HepG2 (cell line): Measurements from ENCODE around the gene ECHDC1. TPM values are rescaled to one million over a fixed set of nuclear protein-coding genes. Genes with fewer than 3 reads are reported as not detected.

Experiments
- ARNT ChIP-seq: fragments of 450-650 bp; IDR thresholded peaks from 2 replicates; pipeline ENCODE4 v1.6.1; 2017
- CENPT ChIP-seq: sonication (generic); formaldehyde crosslinking; IDR thresholded peaks from 2 replicates; pipeline ENCODE4 v1.8.0; 2022; ENCODE audit warnings: low read depth, mild to moderate bottlenecking, moderate library complexity, missing genetic modification reagents
- FOXA3 ChIP-seq: IDR thresholded peaks from 2 replicates; pipeline ENCODE4 v1.6.1; 2016; ENCODE audit warnings: missing genetic modification reagents, missing compliant biosample characterization
- FOXP1 ChIP-seq, 2 experiments: fragments of 450-650 bp in 1 of 2; IDR thresholded peaks; 2 replicates each; pipeline ENCODE4 v1.6.1; 2017 to 2018; ENCODE audit warnings: antibody characterized with exemption in 1 of 2
- IRX3 ChIP-seq: sonication (generic); formaldehyde crosslinking; IDR thresholded peaks from 2 replicates; pipeline ENCODE4 v1.8.1; 2023; ENCODE audit warnings: mild to moderate bottlenecking, low read depth, missing genetic modification reagents, borderline replicate concordance
- NBN ChIP-seq: fragments of 450-650 bp; conservative IDR thresholded peaks from 2 replicates; pipeline ENCODE4 v1.6.1; 2017
- SP2 ChIP-seq: sonication (generic); formaldehyde crosslinking; IDR thresholded peaks from 2 replicates; pipeline ENCODE4 v1.5.1; 2020; ENCODE audit warnings: mild to moderate bottlenecking, missing genetic modification reagents
- ZFYVE20 ChIP-seq: sonication (generic); formaldehyde crosslinking; IDR thresholded peaks from 2 replicates; pipeline ENCODE4 v1.8.0; 2023; ENCODE audit warnings: low read depth, mild to moderate bottlenecking, moderate library complexity, missing genetic modification reagents, borderline replicate concordance
- ZNF225 ChIP-seq: sonication (generic); formaldehyde crosslinking; IDR thresholded peaks from 2 replicates; pipeline ENCODE4 v1.4.0; 2020; ENCODE audit warnings: mild to moderate bottlenecking, missing genetic modification reagents
- ZNF432 ChIP-seq: sonication (generic); formaldehyde crosslinking; IDR thresholded peaks from 2 replicates; pipeline ENCODE4 v1.5.0; 2020; ENCODE audit warnings: missing genetic modification reagents, mild to moderate bottlenecking, borderline replicate concordance
- ZNF652 ChIP-seq: IDR thresholded peaks from 2 replicates; pipeline ENCODE4 v1.6.1; 2016; ENCODE audit warnings: low read depth, borderline replicate concordance
- ZNF83 ChIP-seq: sonication (generic); formaldehyde crosslinking; IDR thresholded peaks from 2 replicates; pipeline ENCODE4 v1.4.0; 2020; ENCODE audit warnings: missing genetic modification reagents, mild to moderate bottlenecking, borderline replicate concordance
- polyA plus RNA-seq, 8 experiments: library from polyadenylated mRNA; depleted of rRNA in 3 of 8; stranded (reverse) in 7 of 8; unstranded in 1 of 8; fragments of >200 nt; fragmentation: Illumina TruSeq in 4 of 8; extraction: Trizol in 4 of 8; gene quantifications; 2 replicates each; pipeline versions ENCODE4 v1.2.1 to v1.2.3, GENCODE V29; 2011 to 2016; ENCODE audit warnings: low read depth in 4 of 8, missing spikeins in 1 of 8, mixed read lengths in 1 of 8; ENCODE audit not compliant: insufficient read depth in 1 of 8
- total RNA-seq, 5 experiments: library from RNA; depleted of rRNA; stranded (reverse); fragments of >200 nt; fragmentation: Illumina TruSeq; extraction: Trizol; gene quantifications; 2 replicates each; pipeline ENCODE4 v1.2.3, GENCODE V29; 2016; ENCODE audit warnings: low read depth in 1 of 5
- TF ChIP-seq, protein P1 (sequence below): sonication (generic); formaldehyde crosslinking; IDR thresholded peaks from 2 replicates; pipeline ENCODE4 v1.5.1; 2020; ENCODE audit warnings: mild to moderate bottlenecking, missing genetic modification reagents, moderate library complexity
- TF ChIP-seq, protein P2 (sequence below): sonication (generic); formaldehyde crosslinking; IDR thresholded peaks from 2 replicates; pipeline ENCODE4 v1.4.0; 2020; ENCODE audit warnings: missing genetic modification reagents, borderline replicate concordance
- TF ChIP-seq, protein P3 (sequence below): sonication (generic); formaldehyde crosslinking; conservative IDR thresholded peaks from 2 replicates; pipeline ENCODE4 v1.4.0; 2020; ENCODE audit warnings: missing genetic modification reagents

ECHDC1 gene
- total and polyA plus RNA-seq, 2 of the 13 experiments (the other 11 are each of a cell fraction or from before 2014, with no cell fraction given): 32.8 to 98.1 TPM

DNA sequence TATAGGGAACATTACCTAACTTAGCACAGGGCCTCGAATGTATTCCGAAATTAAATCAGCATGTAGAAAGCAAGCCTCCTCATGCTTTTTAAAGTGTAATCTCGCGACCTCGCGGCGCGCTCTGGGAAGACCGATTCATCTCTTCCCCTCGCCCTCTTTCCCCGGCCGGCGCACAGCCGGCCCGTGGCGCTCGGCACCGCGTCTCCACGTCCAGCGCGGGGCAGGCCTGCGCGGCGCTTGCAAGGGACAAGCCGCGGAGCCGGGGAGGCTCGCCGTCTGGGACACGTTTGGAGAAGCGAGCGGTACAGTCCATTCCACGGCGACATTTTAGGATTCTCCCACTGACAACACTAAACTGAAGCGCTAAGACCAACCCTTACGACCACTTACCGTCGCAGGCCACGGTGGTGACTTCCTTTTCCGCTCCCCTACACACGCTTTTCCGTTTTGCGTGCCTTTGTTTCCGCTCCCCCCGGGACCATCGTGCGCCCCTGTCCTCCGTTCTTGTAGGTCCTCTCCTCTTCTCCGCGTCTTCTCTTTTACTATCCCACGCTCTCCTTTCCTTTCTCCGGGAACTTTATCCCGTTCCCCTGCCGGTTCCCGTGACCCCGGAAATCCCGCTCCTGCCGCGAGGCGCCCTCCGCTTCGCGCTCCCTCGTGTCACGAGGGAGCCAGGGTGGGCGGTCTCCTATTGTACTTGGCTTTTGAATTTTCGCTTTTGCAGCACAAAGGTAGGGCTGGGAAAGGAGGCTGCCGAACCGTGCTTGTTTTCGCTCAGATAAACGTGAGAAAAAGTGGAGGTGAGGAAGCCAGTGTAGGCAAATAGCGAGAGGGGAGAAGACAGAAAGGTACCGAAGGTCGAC, at the start of gene ECHDC1 (continued):
- TF ChIP-seq, protein P1, sequence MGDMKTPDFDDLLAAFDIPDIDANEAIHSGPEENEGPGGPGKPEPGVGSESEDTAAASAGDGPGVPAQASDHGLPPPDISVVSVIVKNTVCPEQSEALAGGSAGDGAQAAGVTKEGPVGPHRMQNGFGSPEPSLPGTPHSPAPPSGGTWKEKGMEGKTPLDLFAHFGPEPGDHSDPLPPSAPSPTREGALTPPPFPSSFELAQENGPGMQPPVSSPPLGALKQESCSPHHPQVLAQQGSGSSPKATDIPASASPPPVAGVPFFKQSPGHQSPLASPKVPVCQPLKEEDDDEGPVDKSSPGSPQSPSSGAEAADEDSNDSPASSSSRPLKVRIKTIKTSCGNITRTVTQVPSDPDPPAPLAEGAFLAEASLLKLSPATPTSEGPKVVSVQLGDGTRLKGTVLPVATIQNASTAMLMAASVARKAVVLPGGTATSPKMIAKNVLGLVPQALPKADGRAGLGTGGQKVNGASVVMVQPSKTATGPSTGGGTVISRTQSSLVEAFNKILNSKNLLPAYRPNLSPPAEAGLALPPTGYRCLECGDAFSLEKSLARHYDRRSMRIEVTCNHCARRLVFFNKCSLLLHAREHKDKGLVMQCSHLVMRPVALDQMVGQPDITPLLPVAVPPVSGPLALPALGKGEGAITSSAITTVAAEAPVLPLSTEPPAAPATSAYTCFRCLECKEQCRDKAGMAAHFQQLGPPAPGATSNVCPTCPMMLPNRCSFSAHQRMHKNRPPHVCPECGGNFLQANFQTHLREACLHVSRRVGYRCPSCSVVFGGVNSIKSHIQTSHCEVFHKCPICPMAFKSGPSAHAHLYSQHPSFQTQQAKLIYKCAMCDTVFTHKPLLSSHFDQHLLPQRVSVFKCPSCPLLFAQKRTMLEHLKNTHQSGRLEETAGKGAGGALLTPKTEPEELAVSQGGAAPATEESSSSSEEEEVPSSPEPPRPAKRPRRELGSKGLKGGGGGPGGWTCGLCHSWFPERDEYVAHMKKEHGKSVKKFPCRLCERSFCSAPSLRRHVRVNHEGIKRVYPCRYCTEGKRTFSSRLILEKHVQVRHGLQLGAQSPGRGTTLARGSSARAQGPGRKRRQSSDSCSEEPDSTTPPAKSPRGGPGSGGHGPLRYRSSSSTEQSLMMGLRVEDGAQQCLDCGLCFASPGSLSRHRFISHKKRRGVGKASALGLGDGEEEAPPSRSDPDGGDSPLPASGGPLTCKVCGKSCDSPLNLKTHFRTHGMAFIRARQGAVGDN: peak; percentile 98
- TF ChIP-seq SP2 (CRISPR knock-in tag) (peak; percentile 60), ARNT (no peak), CENPT (peak; percentile 44; the same call in 1 of the 2 replicates), NBN (no peak), ZNF225 (CRISPR knock-in tag) (0 out of 2 replicates have a peak, but pooled peaks have one; percentile 78), ZNF652 (peak; percentile 47; the same call in 1 of the 2 replicates), IRX3 (CRISPR knock-in tag) (no peak; the same call in 1 of the 2 replicates), ZNF83 (no peak), ZFYVE20 (no peak), FOXA3 (CRISPR knock-in tag) (peak; percentile 34; the same call in 1 of the 2 replicates), ZNF432 (CRISPR knock-in tag) (no peak), FOXP1 (IDR thresholded peaks at IDR 0.05) (no peak), FOXP1 (CRISPR knock-in tag; IDR thresholded peaks at IDR 0.05) (peak; percentile 24; the same call in 1 of the 2 replicates)
- TF ChIP-seq, protein P2, sequence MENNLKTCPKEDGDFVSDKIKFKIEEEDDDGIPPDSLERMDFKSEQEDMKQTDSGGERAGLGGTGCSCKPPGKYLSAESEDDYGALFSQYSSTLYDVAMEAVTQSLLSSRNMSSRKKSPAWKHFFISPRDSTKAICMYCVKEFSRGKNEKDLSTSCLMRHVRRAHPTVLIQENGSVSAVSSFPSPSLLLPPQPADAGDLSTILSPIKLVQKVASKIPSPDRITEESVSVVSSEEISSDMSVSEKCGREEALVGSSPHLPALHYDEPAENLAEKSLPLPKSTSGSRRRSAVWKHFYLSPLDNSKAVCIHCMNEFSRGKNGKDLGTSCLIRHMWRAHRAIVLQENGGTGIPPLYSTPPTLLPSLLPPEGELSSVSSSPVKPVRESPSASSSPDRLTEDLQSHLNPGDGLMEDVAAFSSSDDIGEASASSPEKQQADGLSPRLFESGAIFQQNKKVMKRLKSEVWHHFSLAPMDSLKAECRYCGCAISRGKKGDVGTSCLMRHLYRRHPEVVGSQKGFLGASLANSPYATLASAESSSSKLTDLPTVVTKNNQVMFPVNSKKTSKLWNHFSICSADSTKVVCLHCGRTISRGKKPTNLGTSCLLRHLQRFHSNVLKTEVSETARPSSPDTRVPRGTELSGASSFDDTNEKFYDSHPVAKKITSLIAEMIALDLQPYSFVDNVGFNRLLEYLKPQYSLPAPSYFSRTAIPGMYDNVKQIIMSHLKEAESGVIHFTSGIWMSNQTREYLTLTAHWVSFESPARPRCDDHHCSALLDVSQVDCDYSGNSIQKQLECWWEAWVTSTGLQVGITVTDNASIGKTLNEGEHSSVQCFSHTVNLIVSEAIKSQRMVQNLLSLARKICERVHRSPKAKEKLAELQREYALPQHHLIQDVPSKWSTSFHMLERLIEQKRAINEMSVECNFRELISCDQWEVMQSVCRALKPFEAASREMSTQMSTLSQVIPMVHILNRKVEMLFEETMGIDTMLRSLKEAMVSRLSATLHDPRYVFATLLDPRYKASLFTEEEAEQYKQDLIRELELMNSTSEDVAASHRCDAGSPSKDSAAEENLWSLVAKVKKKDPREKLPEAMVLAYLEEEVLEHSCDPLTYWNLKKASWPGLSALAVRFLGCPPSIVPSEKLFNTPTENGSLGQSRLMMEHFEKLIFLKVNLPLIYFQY (CRISPR knock-in tag): peak; percentile 86
- TF ChIP-seq, protein P3, sequence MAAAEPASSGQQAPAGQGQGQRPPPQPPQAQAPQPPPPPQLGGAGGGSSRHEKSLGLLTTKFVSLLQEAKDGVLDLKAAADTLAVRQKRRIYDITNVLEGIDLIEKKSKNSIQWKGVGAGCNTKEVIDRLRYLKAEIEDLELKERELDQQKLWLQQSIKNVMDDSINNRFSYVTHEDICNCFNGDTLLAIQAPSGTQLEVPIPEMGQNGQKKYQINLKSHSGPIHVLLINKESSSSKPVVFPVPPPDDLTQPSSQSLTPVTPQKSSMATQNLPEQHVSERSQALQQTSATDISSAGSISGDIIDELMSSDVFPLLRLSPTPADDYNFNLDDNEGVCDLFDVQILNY (CRISPR knock-in tag): peak; percentile 66; the same call in 1 of the 2 replicates
